Hematopoietic multipotent progenitor cell treated with erythropoietin and hydrocortisone succinate and interleukin-3 and kit ligand, for 17 days (in vitro differentiated cells): Measurements from ENCODE around the gene MESD.

ENCODE experiments used
- DNase-seq: peaks from one replicate; pipeline ENCODE4 v3.0.0-alpha.2; 2015; ENCODE audit warnings: low spot score

MESD gene

GRCh38 chr15:80936288-80937078 lies 53.1 kb downstream of the MESD start:
- DNase-seq = no peak

- no peak for DNase-seq
Observed at GRCh38 chr15:80934761-80935221, 54.8 kb downstream of the MESD start.

- DNase-seq = no peak
Observed at GRCh38 chr15:80932989-80933388, 56.6 kb downstream of the MESD start.

GRCh38 chr15:80932513-80932815 lies 57.2 kb downstream of the MESD start:
- DNase-seq = no peak

GRCh38 chr15:80931721-80932512 lies 57.7 kb downstream of the MESD start:
- no peak for DNase-seq

- no peak for DNase-seq
Observed at GRCh38 chr15:80931191-80931590, 58.4 kb downstream of the MESD start.

- DNase-seq = no peak
Observed at GRCh38 chr15:80929689-80930088, 59.9 kb downstream of the MESD start.

- DNase-seq = no peak
Observed at GRCh38 chr15:80929225-80929624, 60.4 kb downstream of the MESD start.

GRCh38 chr15:80926126-80926525 lies 63.5 kb downstream of the MESD start:
- DNase-seq = no peak

GRCh38 chr15:80925597-80926059 lies 64.0 kb downstream of the MESD start:
- DNase-seq = no peak

- no peak for DNase-seq
Observed at GRCh38 chr15:80924278-80924677, 65.3 kb downstream of the MESD start.

GRCh38 chr15:80923668-80924067 lies 66.0 kb downstream of the MESD start:
- no peak for DNase-seq

- DNase-seq = no peak
Observed at GRCh38 chr15:80921736-80922410, 67.7 kb downstream of the MESD start.

- no peak for DNase-seq
Observed at GRCh38 chr15:80920271-80920699, 69.3 kb downstream of the MESD start.

GRCh38 chr15:80918196-80918783 lies 71.3 kb downstream of the MESD start:
- no peak for DNase-seq

- DNase-seq = no peak
Observed at GRCh38 chr15:80916056-80916455, 73.6 kb downstream of the MESD start.

- no peak for DNase-seq
Observed at GRCh38 chr15:80915472-80915871, 74.1 kb downstream of the MESD start.

GRCh38 chr15:80913541-80913940 lies 76.1 kb downstream of the MESD start:
- no peak for DNase-seq

- no peak for DNase-seq
Observed at GRCh38 chr15:80912673-80913072, 76.9 kb downstream of the MESD start.

- DNase-seq = no peak
Observed at GRCh38 chr15:80911821-80912220, 77.8 kb downstream of the MESD start.

GRCh38 chr15:80906159-80906766 lies 83.4 kb downstream of the MESD start:
- DNase-seq = no peak

- no peak for DNase-seq
Observed at GRCh38 chr15:80904998-80905397, 84.6 kb downstream of the MESD start.
